ENCODE data around the gene STN1.

- TF ChIP-seq NR2C2 (IDR thresholded peaks at IDR 0.05; ENCODE audit: borderline replicate concordance, control insufficient read depth, insufficient read length, low read depth): no peak
- no peak for TF ChIP-seq CEBPB (IDR thresholded peaks at IDR 0.05; ENCODE audit: borderline replicate concordance in 1 of 2, low read depth in 2 of 2, low read length in 2 of 2)
- no peak for TF ChIP-seq ZSCAN29 (IDR thresholded peaks at IDR 0.05)
- TF ChIP-seq FOXM1 (IDR thresholded peaks at IDR 0.05; ENCODE audit: low read depth, low read length): no peak
- no peak for TF ChIP-seq ZNF274 (IDR thresholded peaks at IDR 0.05; ENCODE audit: insufficient read depth, insufficient read length)
- no peak for TF ChIP-seq YY1 (IDR thresholded peaks at IDR 0.05; ENCODE audit: low read depth, low read length)
- no peak for TF ChIP-seq GATAD2B (conservative IDR thresholded peaks at IDR 0.05; ENCODE audit: low read depth)
- TF ChIP-seq, protein P1, sequence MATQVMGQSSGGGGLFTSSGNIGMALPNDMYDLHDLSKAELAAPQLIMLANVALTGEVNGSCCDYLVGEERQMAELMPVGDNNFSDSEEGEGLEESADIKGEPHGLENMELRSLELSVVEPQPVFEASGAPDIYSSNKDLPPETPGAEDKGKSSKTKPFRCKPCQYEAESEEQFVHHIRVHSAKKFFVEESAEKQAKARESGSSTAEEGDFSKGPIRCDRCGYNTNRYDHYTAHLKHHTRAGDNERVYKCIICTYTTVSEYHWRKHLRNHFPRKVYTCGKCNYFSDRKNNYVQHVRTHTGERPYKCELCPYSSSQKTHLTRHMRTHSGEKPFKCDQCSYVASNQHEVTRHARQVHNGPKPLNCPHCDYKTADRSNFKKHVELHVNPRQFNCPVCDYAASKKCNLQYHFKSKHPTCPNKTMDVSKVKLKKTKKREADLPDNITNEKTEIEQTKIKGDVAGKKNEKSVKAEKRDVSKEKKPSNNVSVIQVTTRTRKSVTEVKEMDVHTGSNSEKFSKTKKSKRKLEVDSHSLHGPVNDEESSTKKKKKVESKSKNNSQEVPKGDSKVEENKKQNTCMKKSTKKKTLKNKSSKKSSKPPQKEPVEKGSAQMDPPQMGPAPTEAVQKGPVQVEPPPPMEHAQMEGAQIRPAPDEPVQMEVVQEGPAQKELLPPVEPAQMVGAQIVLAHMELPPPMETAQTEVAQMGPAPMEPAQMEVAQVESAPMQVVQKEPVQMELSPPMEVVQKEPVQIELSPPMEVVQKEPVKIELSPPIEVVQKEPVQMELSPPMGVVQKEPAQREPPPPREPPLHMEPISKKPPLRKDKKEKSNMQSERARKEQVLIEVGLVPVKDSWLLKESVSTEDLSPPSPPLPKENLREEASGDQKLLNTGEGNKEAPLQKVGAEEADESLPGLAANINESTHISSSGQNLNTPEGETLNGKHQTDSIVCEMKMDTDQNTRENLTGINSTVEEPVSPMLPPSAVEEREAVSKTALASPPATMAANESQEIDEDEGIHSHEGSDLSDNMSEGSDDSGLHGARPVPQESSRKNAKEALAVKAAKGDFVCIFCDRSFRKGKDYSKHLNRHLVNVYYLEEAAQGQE (IDR thresholded peaks at IDR 0.05; ENCODE audit: low read depth, low read length): no peak
- no peak for TF ChIP-seq ZBTB40 (IDR thresholded peaks at IDR 0.05; ENCODE audit: borderline replicate concordance)
- TF ChIP-seq EZH2 (IDR thresholded peaks at IDR 0.05; ENCODE audit: borderline replicate concordance, control insufficient read depth, low read depth, low read length): no peak
- TF ChIP-seq YBX1 (IDR thresholded peaks at IDR 0.05): no peak
Measured at GRCh38 chr10:103910442-103911012, 7.5 kb downstream of the STN1 start.

Measured in GM12878 (cell line).